Measurements from ENCODE around the gene SAMD3. TPM values are rescaled to one million over a fixed set of nuclear protein-coding genes. Genes with fewer than 3 reads are reported as not detected.
"Not testable (repeated sequence)": the region's sequence is repeated elsewhere in the genome, so short reads cannot be mapped to it uniquely, and the experiment has no call there.

The SAMD3 gene
- total RNA-seq, 2 experiments from 2014 or later: not detected

- Histone ChIP-seq H3K27ac (ENCODE audit: low read depth, low read length, poor library complexity, severe bottlenecking) (no peak overlapping the region), H3K4me3 (ENCODE audit: low read depth, low read length, poor library complexity, severe bottlenecking) (no peak overlapping the region), H3K4me2 (ENCODE audit: low read length) (no peak overlapping the region), H3K79me2 (ENCODE audit: insufficient read depth, low read depth, low read length) (no peaks in the 10 kb centered on the region), H3K36me3 (ENCODE audit: insufficient read depth, low read length) (no peaks in the 10 kb centered on the region), H4K20me1 (ENCODE audit: insufficient read depth, low read length) (no peaks in the 10 kb centered on the region), H2AFZ (ENCODE audit: low read length) (no peak overlapping the region), H3K9me3 (ENCODE audit: low read length) (no peaks in the 10 kb centered on the region), H3K4me1 (ENCODE audit: insufficient read depth, low read length, poor library complexity, severe bottlenecking) (no peaks in the 10 kb centered on the region), H3K9me2 (ENCODE audit: insufficient read depth, low read length) (no peaks in the 10 kb centered on the region)
- no peak for DNase-seq (ENCODE audit: low spot score)
- TF ChIP-seq CTCF (conservative IDR thresholded peaks at IDR 0.05; ENCODE audit: low read length) (no peak), EZH2phosphoT487 (IDR thresholded peaks at IDR 0.05; ENCODE audit: borderline replicate concordance, low read depth, low read length) (no peak)
- ChIA-PET CTCF (ENCODE audit: unreplicated experiment) (no interaction called here), POLR2A (no interaction called here)
- no TSS peak for BruUV-seq (replicated peaks)
- intact Hi-C loops (cut with micrococcal nuclease; ENCODE audit: unreplicated experiment): no loop called here
Observed at GRCh38 chr6:130152908-130153510, 69.7 kb downstream of the SAMD3 start.

GRCh38 chr6:130150906-130151305, 71.8 kb downstream of the SAMD3 start:
- H3K4me1 ChIP-seq (ENCODE audit: insufficient read depth, low read length, poor library complexity, severe bottlenecking): no peaks in the 10 kb centered on the region
- H3K9me2 ChIP-seq (ENCODE audit: insufficient read depth, low read length): no peaks in the 10 kb centered on the region
- no peak overlapping the region for H3K4me2 ChIP-seq (ENCODE audit: low read length)
- TF ChIP-seq EZH2phosphoT487 (IDR thresholded peaks at IDR 0.05; ENCODE audit: borderline replicate concordance, low read depth, low read length) (no peak), CTCF (conservative IDR thresholded peaks at IDR 0.05; ENCODE audit: low read length) (no peak)
- no peak overlapping the region for H2AFZ ChIP-seq (ENCODE audit: low read length)
- intact Hi-C loops (cut with micrococcal nuclease; ENCODE audit: unreplicated experiment): no loop called here
- CTCF ChIA-PET (ENCODE audit: unreplicated experiment): no interaction called here
- no peak overlapping the region for H3K4me3 ChIP-seq (ENCODE audit: low read depth, low read length, poor library complexity, severe bottlenecking)
- no peaks in the 10 kb centered on the region for H4K20me1 ChIP-seq (ENCODE audit: insufficient read depth, low read length)
- no peak for DNase-seq (ENCODE audit: low spot score)
- POLR2A ChIA-PET: interaction anchor here (1.0 kb wide), 1 partner anchor 32 kb away, joined by 3 read pairs; no protein-coding TSS in a partner anchor
- no peaks in the 10 kb centered on the region for H3K36me3 ChIP-seq (ENCODE audit: insufficient read depth, low read length)
- H3K79me2 ChIP-seq (ENCODE audit: insufficient read depth, low read depth, low read length): no peaks in the 10 kb centered on the region
- BruUV-seq (replicated peaks): no TSS peak
- H3K9me3 ChIP-seq (ENCODE audit: low read length): no peaks in the 10 kb centered on the region
- no peak overlapping the region for H3K27ac ChIP-seq (ENCODE audit: low read depth, low read length, poor library complexity, severe bottlenecking)

GRCh38 chr6:130149016-130149415, 73.7 kb downstream of the SAMD3 start:
- BruUV-seq (replicated peaks); H3K4me2 ChIP-seq (ENCODE audit: low read length); CTCF ChIA-PET (ENCODE audit: unreplicated experiment); H3K36me3 ChIP-seq (ENCODE audit: insufficient read depth, low read length); H4K20me1 ChIP-seq (ENCODE audit: insufficient read depth, low read length); H2AFZ ChIP-seq (ENCODE audit: low read length); H3K4me1 ChIP-seq (ENCODE audit: insufficient read depth, low read length, poor library complexity, severe bottlenecking); DNase-seq (ENCODE audit: low spot score); H3K9me3 ChIP-seq (ENCODE audit: low read length); H3K79me2 ChIP-seq (ENCODE audit: insufficient read depth, low read depth, low read length); H3K9me2 ChIP-seq (ENCODE audit: insufficient read depth, low read length); POLR2A ChIA-PET; intact Hi-C loops (cut with micrococcal nuclease; ENCODE audit: unreplicated experiment); H3K4me3 ChIP-seq (ENCODE audit: low read depth, low read length, poor library complexity, severe bottlenecking); H3K27ac ChIP-seq (ENCODE audit: low read depth, low read length, poor library complexity, severe bottlenecking): not testable (repeated sequence)

All from OCI-LY7 (cell line).